Glutamatergic neuron (in vitro differentiated cells): ENCODE data around the gene SH2D3C. TPM values are rescaled to one million over a fixed set of nuclear protein-coding genes. Genes with fewer than 3 reads are reported as not detected.

Experiments
- DNase-seq: peaks from one replicate; pipeline ENCODE4 v3.0.0; 2022
- H3K27ac Mint-ChIP-seq: one replicate; pipeline ENCODE4 v1.8.0; 2020; ENCODE audit warnings: mild to moderate bottlenecking, mixed read lengths, inconsistent platforms; ENCODE audit not compliant: unreplicated experiment
- H3K27me3 Mint-ChIP-seq: one replicate; pipeline ENCODE4 v1.8.0; 2020; ENCODE audit warnings: mild to moderate bottlenecking, moderate library complexity, mixed read lengths, inconsistent platforms; ENCODE audit not compliant: unreplicated experiment
- H3K36me3 Mint-ChIP-seq: one replicate; pipeline ENCODE4 v1.8.0; 2020; ENCODE audit warnings: mild to moderate bottlenecking, mixed read lengths, inconsistent platforms; ENCODE audit not compliant: unreplicated experiment
- H3K4me1 Mint-ChIP-seq: one replicate; pipeline ENCODE4 v1.8.0; 2020; ENCODE audit warnings: mild to moderate bottlenecking, low read depth, mixed read lengths, inconsistent platforms; ENCODE audit not compliant: unreplicated experiment
- H3K4me3 Mint-ChIP-seq: one replicate; pipeline ENCODE4 v1.8.0; 2020; ENCODE audit warnings: mild to moderate bottlenecking, mixed read lengths, inconsistent platforms; ENCODE audit not compliant: unreplicated experiment
- H3K9me3 Mint-ChIP-seq: one replicate; pipeline ENCODE4 v1.8.0; 2020; ENCODE audit warnings: mild to moderate bottlenecking, moderate library complexity, mixed read lengths, inconsistent platforms; ENCODE audit not compliant: unreplicated experiment
- total RNA-seq: library from RNA; stranded (reverse); fragmentation: NEBNext Ultra II Directional; extraction: Animal tissue kit (Norgen Biotek cat#: 25700); gene quantifications from one replicate; pipeline ENCODE4 v1.2.1, GENCODE V29; 2021; ENCODE audit not compliant: unreplicated experiment
- TF ChIP-seq, protein P1 (sequence below): fragments of 200-600 bp; sonication (generic); IDR thresholded peaks from one replicate; pipeline ENCODE4 v1.5.0; 2021; ENCODE audit not compliant: partially characterized antibody, unreplicated experiment

SH2D3C gene
- total RNA-seq, 1 donor from 2014 or later = 71.7 TPM

DNA sequence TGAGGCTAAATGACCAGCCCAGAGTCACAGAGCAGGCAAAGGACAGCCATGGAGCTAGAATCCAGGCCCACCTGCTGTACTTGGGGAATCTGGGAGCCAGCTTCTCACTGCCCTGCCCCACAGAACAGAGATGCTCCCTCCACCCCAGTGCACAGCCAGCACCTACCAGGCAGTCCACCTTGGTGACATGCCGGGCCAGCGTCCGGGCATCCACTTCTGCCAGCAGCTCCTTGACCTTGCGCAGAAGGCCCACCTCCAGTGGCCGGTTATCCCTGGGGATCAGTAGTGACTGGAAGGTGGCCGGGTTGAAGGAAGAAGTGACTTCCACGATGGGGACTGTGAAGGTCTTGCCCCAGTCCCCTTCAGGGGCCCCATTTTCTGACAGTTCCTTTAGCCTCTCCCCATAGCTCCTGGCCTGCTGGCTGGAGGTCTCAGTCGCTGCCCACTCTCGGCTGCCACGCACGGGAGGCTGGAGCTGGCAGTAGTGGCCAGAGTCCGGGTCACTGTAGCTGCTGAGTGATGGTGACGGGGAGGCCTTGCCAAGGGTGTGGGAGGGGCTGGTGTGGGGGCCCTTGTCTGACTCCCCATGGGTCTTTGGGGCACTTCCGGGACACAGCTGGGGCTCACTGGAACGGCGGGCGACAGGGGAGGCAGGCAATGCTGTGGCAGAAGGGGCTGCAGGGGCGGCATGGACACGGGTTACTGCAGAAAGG lies 33.9 kb downstream of the SH2D3C start:
- H3K27me3 Mint-ChIP-seq = peaks cover 4% of the 10 kb centered on the region
- H3K4me3 Mint-ChIP-seq = no peak overlapping the region
- peaks cover 3% of the 10 kb centered on the region for H3K9me3 Mint-ChIP-seq
- no peak overlapping the region for H3K27ac Mint-ChIP-seq
- DNase-seq = no peak
- H3K36me3 Mint-ChIP-seq = no peaks in the 10 kb centered on the region
- TF ChIP-seq, protein P1, sequence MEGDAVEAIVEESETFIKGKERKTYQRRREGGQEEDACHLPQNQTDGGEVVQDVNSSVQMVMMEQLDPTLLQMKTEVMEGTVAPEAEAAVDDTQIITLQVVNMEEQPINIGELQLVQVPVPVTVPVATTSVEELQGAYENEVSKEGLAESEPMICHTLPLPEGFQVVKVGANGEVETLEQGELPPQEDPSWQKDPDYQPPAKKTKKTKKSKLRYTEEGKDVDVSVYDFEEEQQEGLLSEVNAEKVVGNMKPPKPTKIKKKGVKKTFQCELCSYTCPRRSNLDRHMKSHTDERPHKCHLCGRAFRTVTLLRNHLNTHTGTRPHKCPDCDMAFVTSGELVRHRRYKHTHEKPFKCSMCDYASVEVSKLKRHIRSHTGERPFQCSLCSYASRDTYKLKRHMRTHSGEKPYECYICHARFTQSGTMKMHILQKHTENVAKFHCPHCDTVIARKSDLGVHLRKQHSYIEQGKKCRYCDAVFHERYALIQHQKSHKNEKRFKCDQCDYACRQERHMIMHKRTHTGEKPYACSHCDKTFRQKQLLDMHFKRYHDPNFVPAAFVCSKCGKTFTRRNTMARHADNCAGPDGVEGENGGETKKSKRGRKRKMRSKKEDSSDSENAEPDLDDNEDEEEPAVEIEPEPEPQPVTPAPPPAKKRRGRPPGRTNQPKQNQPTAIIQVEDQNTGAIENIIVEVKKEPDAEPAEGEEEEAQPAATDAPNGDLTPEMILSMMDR = no peak
- H3K4me1 Mint-ChIP-seq = peaks cover 13% of the 10 kb centered on the region

DNA sequence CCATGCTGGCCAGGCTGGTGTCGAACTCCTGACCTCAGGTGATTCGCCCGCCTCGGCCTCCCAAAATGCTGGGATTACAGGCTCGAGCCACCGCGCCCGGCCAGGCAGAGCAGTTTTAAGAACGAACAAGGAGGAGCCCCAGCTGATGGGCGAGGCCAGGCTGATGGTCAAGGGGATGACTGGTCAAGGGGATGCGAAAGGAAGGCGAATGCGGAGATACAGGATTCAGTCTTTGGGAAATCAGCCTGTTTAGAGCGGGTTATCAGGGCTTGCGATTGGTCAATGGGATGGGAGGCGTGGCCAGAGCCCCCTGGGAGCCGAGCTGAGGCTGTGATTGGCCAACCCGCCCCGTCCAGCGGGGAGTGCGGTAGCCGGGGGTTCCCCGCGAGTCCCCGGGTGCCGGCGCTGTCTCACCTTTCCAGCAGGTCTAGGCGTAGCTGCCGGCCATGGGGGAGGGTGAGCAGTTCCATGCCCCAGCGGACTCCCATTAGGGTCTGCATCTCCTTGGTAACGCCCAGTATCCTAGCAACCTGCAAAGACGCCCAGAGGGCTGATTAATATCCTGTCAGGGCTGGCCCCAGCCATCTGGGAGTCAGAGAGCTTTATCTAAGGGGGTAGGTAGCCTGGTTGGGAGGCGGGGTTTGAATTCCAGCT lies 35.9 kb downstream of the SH2D3C start:
- H3K36me3 Mint-ChIP-seq = peaks cover 5% of the 10 kb centered on the region
- DNase-seq = peak; percentile 94
- peak overlapping the region; percentile 88 for H3K4me3 Mint-ChIP-seq
- H3K27ac Mint-ChIP-seq = peak overlapping the region; percentile 90
- H3K27me3 Mint-ChIP-seq = peaks cover 6% of the 10 kb centered on the region
- H3K4me1 Mint-ChIP-seq = peaks cover 16% of the 10 kb centered on the region
- peaks cover 3% of the 10 kb centered on the region for H3K9me3 Mint-ChIP-seq
- TF ChIP-seq, protein P1 = no peak

GRCh38 chr9:127741831-127742434 lies 36.5 kb downstream of the SH2D3C start:
- H3K4me3 Mint-ChIP-seq = peak overlapping the region; percentile 88
- peaks cover 5% of the 10 kb centered on the region for H3K36me3 Mint-ChIP-seq
- TF ChIP-seq, protein P1 = no peak
- peak overlapping the region; percentile 90 for H3K27ac Mint-ChIP-seq
- H3K4me1 Mint-ChIP-seq = peaks cover 16% of the 10 kb centered on the region
- H3K27me3 Mint-ChIP-seq = peaks cover 8% of the 10 kb centered on the region
- H3K9me3 Mint-ChIP-seq = peaks cover 3% of the 10 kb centered on the region
- peak; percentile 91 for DNase-seq

- Mint-ChIP-seq H3K4me1 (peaks cover 17% of the 10 kb centered on the region), H3K4me3 (no peak overlapping the region), H3K27ac (no peak overlapping the region), H3K27me3 (peaks cover 8% of the 10 kb centered on the region), H3K36me3 (peaks cover 5% of the 10 kb centered on the region), H3K9me3 (peaks cover 3% of the 10 kb centered on the region)
- TF ChIP-seq, protein P1 = no peak
- no peak for DNase-seq
Observed at GRCh38 chr9:127739614-127740330, 38.7 kb downstream of the SH2D3C start.
